ENCODE data around the gene TNS1. TPM values are rescaled to one million over a fixed set of nuclear protein-coding genes. Genes with fewer than 3 reads are reported as not detected.

The TNS1 gene
- total RNA-seq, 1 donor from 2014 or later, result 0.24 TPM

DNA sequence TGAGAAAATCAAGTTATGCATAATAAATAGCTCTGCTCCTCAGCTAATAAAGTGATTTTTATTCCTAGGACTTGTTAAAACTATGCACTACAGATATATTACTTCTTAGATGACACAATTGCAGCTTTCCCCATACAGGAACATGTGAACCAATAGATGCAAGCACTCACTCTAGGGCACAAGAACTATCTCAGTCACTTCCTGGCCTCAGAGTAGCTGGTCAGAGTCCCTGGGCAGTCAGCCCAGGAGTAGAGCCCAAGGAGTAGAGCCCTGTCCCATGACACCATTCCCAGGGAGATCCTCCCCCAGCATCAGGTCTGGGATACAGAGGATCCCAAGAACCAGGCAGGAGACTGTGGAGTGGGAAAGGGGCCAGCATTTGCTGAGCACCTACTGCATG, 2.7 kb downstream of the TNS1 start:
- peaks cover 6% of the 10 kb centered on the region for H3K27me3 Mint-ChIP-seq (ENCODE audit: insufficient read depth, low read depth)
- Histone ChIP-seq H3K4me1 (peaks cover 22% of the 10 kb centered on the region), H3K79me2 (ENCODE audit: low read depth) (no peaks in the 10 kb centered on the region), H3K36me3 (no peaks in the 10 kb centered on the region), H3F3A (ENCODE audit: low read depth) (no peaks in the 10 kb centered on the region), H3K27me3 (no peaks in the 10 kb centered on the region), H2AFZ (replicated peaks) (no peak overlapping the region), H4K20me1 (ENCODE audit: low read depth) (no peaks in the 10 kb centered on the region), H3K9ac (no peak overlapping the region), H3K4me3 (no peak overlapping the region), H3K27ac (no peak overlapping the region), H3K4me2 (no peak overlapping the region), H3K9me3 (ENCODE audit: low read depth) (no peaks in the 10 kb centered on the region)
- TF ChIP-seq, protein P1, sequence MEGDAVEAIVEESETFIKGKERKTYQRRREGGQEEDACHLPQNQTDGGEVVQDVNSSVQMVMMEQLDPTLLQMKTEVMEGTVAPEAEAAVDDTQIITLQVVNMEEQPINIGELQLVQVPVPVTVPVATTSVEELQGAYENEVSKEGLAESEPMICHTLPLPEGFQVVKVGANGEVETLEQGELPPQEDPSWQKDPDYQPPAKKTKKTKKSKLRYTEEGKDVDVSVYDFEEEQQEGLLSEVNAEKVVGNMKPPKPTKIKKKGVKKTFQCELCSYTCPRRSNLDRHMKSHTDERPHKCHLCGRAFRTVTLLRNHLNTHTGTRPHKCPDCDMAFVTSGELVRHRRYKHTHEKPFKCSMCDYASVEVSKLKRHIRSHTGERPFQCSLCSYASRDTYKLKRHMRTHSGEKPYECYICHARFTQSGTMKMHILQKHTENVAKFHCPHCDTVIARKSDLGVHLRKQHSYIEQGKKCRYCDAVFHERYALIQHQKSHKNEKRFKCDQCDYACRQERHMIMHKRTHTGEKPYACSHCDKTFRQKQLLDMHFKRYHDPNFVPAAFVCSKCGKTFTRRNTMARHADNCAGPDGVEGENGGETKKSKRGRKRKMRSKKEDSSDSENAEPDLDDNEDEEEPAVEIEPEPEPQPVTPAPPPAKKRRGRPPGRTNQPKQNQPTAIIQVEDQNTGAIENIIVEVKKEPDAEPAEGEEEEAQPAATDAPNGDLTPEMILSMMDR (IDR thresholded peaks at IDR 0.05), result no peak
- no peak for TF ChIP-seq EZH2 (IDR thresholded peaks at IDR 0.05)
- no peak for TF ChIP-seq EZH2phosphoT487 (IDR thresholded peaks at IDR 0.05)
- H3K36me3 Mint-ChIP-seq, result no peaks in the 10 kb centered on the region
- peak overlapping the region; percentile 35 for H3K4me3 Mint-ChIP-seq
- H3K27ac Mint-ChIP-seq, result peak overlapping the region; percentile 78
- no peak for DNase-seq (ENCODE audit: low spot score)
- peaks cover 52% of the 10 kb centered on the region for H3K4me1 Mint-ChIP-seq
- no peaks in the 10 kb centered on the region for H3K9me3 Mint-ChIP-seq

DNA sequence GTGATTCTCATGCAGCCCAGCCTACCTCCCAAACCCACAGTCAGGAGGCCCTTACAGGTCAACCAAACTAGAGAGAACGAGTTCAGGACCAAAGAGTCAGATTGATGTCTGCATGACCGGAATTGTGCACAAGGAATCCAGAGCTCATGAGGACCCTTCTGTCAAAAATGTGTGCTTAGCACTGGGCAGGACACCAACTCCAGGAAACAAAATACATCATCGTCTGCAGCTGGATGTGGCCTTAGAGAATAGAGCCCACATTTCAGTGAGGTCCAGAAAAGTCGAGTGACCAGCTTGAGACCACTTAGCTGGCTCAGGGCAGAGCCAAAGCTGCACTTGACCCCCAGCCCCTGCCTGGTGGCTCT, 3.2 kb downstream of the TNS1 start:
- Histone ChIP-seq H3K4me1 (peaks cover 22% of the 10 kb centered on the region), H2AFZ (replicated peaks) (no peak overlapping the region), H3F3A (ENCODE audit: low read depth) (no peaks in the 10 kb centered on the region), H3K9ac (no peak overlapping the region), H3K4me3 (no peak overlapping the region), H3K27ac (no peak overlapping the region), H3K4me2 (no peak overlapping the region), H3K27me3 (no peaks in the 10 kb centered on the region), H3K36me3 (no peaks in the 10 kb centered on the region), H3K79me2 (ENCODE audit: low read depth) (no peaks in the 10 kb centered on the region), H3K9me3 (ENCODE audit: low read depth) (no peaks in the 10 kb centered on the region), H4K20me1 (ENCODE audit: low read depth) (no peaks in the 10 kb centered on the region)
- H3K27ac Mint-ChIP-seq, result no peak overlapping the region
- no peak overlapping the region for H3K4me3 Mint-ChIP-seq
- H3K36me3 Mint-ChIP-seq, result no peaks in the 10 kb centered on the region
- DNase-seq (ENCODE audit: low spot score), result no peak
- H3K9me3 Mint-ChIP-seq, result no peaks in the 10 kb centered on the region
- peaks cover 6% of the 10 kb centered on the region for H3K27me3 Mint-ChIP-seq (ENCODE audit: insufficient read depth, low read depth)
- TF ChIP-seq EZH2 (IDR thresholded peaks at IDR 0.05), result no peak
- TF ChIP-seq, protein P1 (IDR thresholded peaks at IDR 0.05), result no peak
- no peak for TF ChIP-seq EZH2phosphoT487 (IDR thresholded peaks at IDR 0.05)
- H3K4me1 Mint-ChIP-seq, result peaks cover 52% of the 10 kb centered on the region

DNA sequence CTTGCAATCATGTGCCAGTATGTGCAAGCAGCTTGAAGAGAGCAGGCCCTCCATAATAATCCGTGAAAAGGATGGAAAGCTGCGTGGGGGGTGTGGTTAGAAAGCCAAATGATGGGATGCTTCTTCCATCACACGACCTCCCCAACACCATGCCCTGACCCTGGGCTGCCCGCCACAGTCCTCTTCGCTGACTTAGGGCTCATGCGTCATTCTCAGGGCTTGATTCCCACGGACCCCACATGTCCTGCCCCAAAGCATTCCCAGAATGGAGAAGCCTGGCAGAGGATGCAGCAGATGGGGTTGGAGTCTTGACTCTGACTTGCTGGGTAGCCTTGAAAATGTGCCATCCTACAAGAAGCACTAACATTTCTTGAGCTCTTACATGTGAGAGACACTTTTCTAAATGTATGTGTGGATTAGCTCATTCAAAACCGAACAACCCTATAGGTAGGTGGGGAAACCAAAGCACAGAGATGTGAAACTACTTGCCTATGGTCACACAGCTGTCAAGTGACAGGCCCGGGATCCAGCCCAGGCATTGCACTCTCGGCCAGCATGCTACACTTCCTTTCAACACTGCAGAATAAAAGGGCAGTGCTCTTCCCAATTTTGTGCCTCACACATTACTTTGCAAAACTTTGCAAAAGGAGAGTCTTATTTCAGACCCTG, 3.7 kb downstream of the TNS1 start:
- Histone ChIP-seq H3K9ac (no peak overlapping the region), H3K27me3 (no peaks in the 10 kb centered on the region), H3F3A (ENCODE audit: low read depth) (no peaks in the 10 kb centered on the region), H2AFZ (replicated peaks) (no peak overlapping the region), H3K4me2 (no peak overlapping the region), H3K4me3 (no peak overlapping the region), H3K27ac (no peak overlapping the region), H3K36me3 (no peaks in the 10 kb centered on the region), H3K4me1 (peaks cover 22% of the 10 kb centered on the region), H3K9me3 (ENCODE audit: low read depth) (no peaks in the 10 kb centered on the region), H3K79me2 (ENCODE audit: low read depth) (no peaks in the 10 kb centered on the region), H4K20me1 (ENCODE audit: low read depth) (no peaks in the 10 kb centered on the region)
- no peak overlapping the region for H3K4me3 Mint-ChIP-seq
- no peak overlapping the region for H3K27ac Mint-ChIP-seq
- no peak for DNase-seq (ENCODE audit: low spot score)
- H3K9me3 Mint-ChIP-seq, result no peaks in the 10 kb centered on the region
- H3K27me3 Mint-ChIP-seq (ENCODE audit: insufficient read depth, low read depth), result peaks cover 3% of the 10 kb centered on the region
- H3K36me3 Mint-ChIP-seq, result no peaks in the 10 kb centered on the region
- no peak for TF ChIP-seq EZH2phosphoT487 (IDR thresholded peaks at IDR 0.05)
- TF ChIP-seq, protein P1 (IDR thresholded peaks at IDR 0.05), result no peak
- TF ChIP-seq EZH2 (IDR thresholded peaks at IDR 0.05), result no peak
- peaks cover 47% of the 10 kb centered on the region for H3K4me1 Mint-ChIP-seq
